ENCODE results near the gene KLHL11.

Gene KLHL11

DNA sequence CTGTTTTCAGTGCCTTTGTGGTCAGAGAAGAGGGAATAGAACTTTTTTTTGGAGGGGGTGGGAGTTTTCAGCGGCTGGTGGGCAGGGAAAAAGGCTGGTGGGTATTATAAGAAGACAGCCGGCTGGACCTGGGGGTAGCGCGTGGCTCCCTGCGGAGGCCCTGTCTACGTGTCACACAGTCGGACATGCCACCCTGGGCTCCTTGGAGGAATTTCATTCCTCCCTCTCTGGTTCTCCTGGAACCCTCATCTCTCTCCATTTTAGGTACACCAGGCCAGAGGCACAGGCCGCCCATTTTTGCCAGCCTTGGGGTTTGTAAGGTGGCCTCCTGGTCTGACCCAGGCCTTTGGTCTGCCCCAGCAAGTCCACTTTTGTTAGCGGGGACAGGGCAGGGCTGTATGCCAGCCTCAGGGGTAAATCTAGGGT is 51.5 kb downstream of the KLHL11 start:
- no peaks in the 10 kb centered on the region for H3K9me3 ChIP-seq (ENCODE audit: control insufficient read depth, insufficient read depth, low read length)
- peaks cover 11% of the 10 kb centered on the region for H3K27me3 ChIP-seq (ENCODE audit: control insufficient read depth, low read length)
- no peak overlapping the region for H3K4me2 ChIP-seq (ENCODE audit: low read length)
- no peak overlapping the region for H3K27ac ChIP-seq (ENCODE audit: low read depth, low read length)
- H3F3A ChIP-seq (ENCODE audit: control insufficient read depth, insufficient read depth): no peaks in the 10 kb centered on the region
- no peaks in the 10 kb centered on the region for H3K36me3 ChIP-seq (ENCODE audit: control insufficient read depth, low read length)
- H3K4me1 ChIP-seq (ENCODE audit: control insufficient read depth, low read length): peaks cover 23% of the 10 kb centered on the region
- H3K79me2 ChIP-seq (ENCODE audit: control insufficient read depth, low read length): no peaks in the 10 kb centered on the region
- H4K20me1 ChIP-seq (ENCODE audit: control insufficient read depth, insufficient read depth, low read depth, low read length): no peaks in the 10 kb centered on the region
- no peak for TF ChIP-seq EZH2phosphoT487 (IDR thresholded peaks at IDR 0.05; ENCODE audit: borderline replicate concordance, low read length)
- no peaks in the 10 kb centered on the region for H3K9me2 ChIP-seq (replicated peaks; ENCODE audit: control insufficient read depth, low read length)
- H3K4me3 ChIP-seq (ENCODE audit: low read length): no peak overlapping the region

GRCh38 chr17:41813152-41813680 is 52.0 kb downstream of the KLHL11 start:
- no peaks in the 10 kb centered on the region for H3F3A ChIP-seq (ENCODE audit: control insufficient read depth, insufficient read depth)
- H3K27ac ChIP-seq (ENCODE audit: low read depth, low read length): no peak overlapping the region
- no peak overlapping the region for H3K4me3 ChIP-seq (ENCODE audit: low read length)
- no peaks in the 10 kb centered on the region for H3K36me3 ChIP-seq (ENCODE audit: control insufficient read depth, low read length)
- no peaks in the 10 kb centered on the region for H4K20me1 ChIP-seq (ENCODE audit: control insufficient read depth, insufficient read depth, low read depth, low read length)
- H3K4me2 ChIP-seq (ENCODE audit: low read length): peak overlapping the region; percentile 86; the same call in 1 of the 2 replicates
- H3K9me2 ChIP-seq (replicated peaks; ENCODE audit: control insufficient read depth, low read length): no peaks in the 10 kb centered on the region
- no peaks in the 10 kb centered on the region for H3K79me2 ChIP-seq (ENCODE audit: control insufficient read depth, low read length)
- peaks cover 18% of the 10 kb centered on the region for H3K4me1 ChIP-seq (ENCODE audit: control insufficient read depth, low read length)
- H3K9me3 ChIP-seq (ENCODE audit: control insufficient read depth, insufficient read depth, low read length): no peaks in the 10 kb centered on the region
- no peak for TF ChIP-seq EZH2phosphoT487 (IDR thresholded peaks at IDR 0.05; ENCODE audit: borderline replicate concordance, low read length)
- TF ChIP-seq, protein P1, sequence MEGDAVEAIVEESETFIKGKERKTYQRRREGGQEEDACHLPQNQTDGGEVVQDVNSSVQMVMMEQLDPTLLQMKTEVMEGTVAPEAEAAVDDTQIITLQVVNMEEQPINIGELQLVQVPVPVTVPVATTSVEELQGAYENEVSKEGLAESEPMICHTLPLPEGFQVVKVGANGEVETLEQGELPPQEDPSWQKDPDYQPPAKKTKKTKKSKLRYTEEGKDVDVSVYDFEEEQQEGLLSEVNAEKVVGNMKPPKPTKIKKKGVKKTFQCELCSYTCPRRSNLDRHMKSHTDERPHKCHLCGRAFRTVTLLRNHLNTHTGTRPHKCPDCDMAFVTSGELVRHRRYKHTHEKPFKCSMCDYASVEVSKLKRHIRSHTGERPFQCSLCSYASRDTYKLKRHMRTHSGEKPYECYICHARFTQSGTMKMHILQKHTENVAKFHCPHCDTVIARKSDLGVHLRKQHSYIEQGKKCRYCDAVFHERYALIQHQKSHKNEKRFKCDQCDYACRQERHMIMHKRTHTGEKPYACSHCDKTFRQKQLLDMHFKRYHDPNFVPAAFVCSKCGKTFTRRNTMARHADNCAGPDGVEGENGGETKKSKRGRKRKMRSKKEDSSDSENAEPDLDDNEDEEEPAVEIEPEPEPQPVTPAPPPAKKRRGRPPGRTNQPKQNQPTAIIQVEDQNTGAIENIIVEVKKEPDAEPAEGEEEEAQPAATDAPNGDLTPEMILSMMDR (IDR thresholded peaks at IDR 0.05; ENCODE audit: low read depth, low read length, poor library complexity, severe bottlenecking): no peak
- H3K27me3 ChIP-seq (ENCODE audit: control insufficient read depth, low read length): peaks cover 11% of the 10 kb centered on the region

- H3K9me3 ChIP-seq (ENCODE audit: control insufficient read depth, insufficient read depth, low read length): no peaks in the 10 kb centered on the region
- H3F3A ChIP-seq (ENCODE audit: control insufficient read depth, insufficient read depth): no peaks in the 10 kb centered on the region
- H3K4me1 ChIP-seq (ENCODE audit: control insufficient read depth, low read length): peaks cover 16% of the 10 kb centered on the region
- H3K27ac ChIP-seq (ENCODE audit: low read depth, low read length): no peak within 1 kb of the TSS
- H3K4me2 ChIP-seq (ENCODE audit: low read length): peak within 1 kb of the TSS; percentile 86
- H3K9me2 ChIP-seq (replicated peaks; ENCODE audit: control insufficient read depth, low read length): no peaks in the 10 kb centered on the region
- no peaks in the 10 kb centered on the region for H4K20me1 ChIP-seq (ENCODE audit: control insufficient read depth, insufficient read depth, low read depth, low read length)
- peaks cover 11% of the 10 kb centered on the region for H3K27me3 ChIP-seq (ENCODE audit: control insufficient read depth, low read length)
- H3K4me3 ChIP-seq (ENCODE audit: low read length): peak within 1 kb of the TSS; percentile 84
- no peaks in the 10 kb centered on the region for H3K79me2 ChIP-seq (ENCODE audit: control insufficient read depth, low read length)
- H3K36me3 ChIP-seq (ENCODE audit: control insufficient read depth, low read length): no peaks in the 10 kb centered on the region
- no peak; the same call in 1 of the 2 replicates for TF ChIP-seq EZH2phosphoT487 (IDR thresholded peaks at IDR 0.05; ENCODE audit: borderline replicate concordance, low read length)
- TF ChIP-seq, protein P1 (IDR thresholded peaks at IDR 0.05; ENCODE audit: low read depth, low read length, poor library complexity, severe bottlenecking): no peak
Observed at GRCh38 chr17:41812381-41813151, 52.7 kb downstream of the KLHL11 start, which contains the start of gene FKBP10. TSS of gene FKBP10 (plus strand) at chr17:41813004. CDS start at chr17:41813035, 31 bp downstream.
